ENCODE measurements around the gene FOXN3.

GRCh38 chr14:89196545-89196944, 220.5 kb downstream of the FOXN3 start:
- TF ChIP-seq CTCF (IDR thresholded peaks at IDR 0.05) (no peak), EP300 (IDR thresholded peaks at IDR 0.05) (no peak)
